Glutamatergic neuron (in vitro differentiated cells): ENCODE measurements around the gene UBN1. TPM values are rescaled to one million over a fixed set of nuclear protein-coding genes. Genes with fewer than 3 reads are reported as not detected.
A peak's percentile ranks its signal among the peaks of the same experiment; 100 is the strongest.

Source experiments
- DNase-seq: peaks from one replicate; pipeline ENCODE4 v3.0.0; 2022
- H3K27ac Mint-ChIP-seq: one replicate; pipeline ENCODE4 v1.8.0; 2020; ENCODE audit warnings: mild to moderate bottlenecking, mixed read lengths, inconsistent platforms; ENCODE audit not compliant: unreplicated experiment
- H3K27me3 Mint-ChIP-seq: one replicate; pipeline ENCODE4 v1.8.0; 2020; ENCODE audit warnings: mild to moderate bottlenecking, moderate library complexity, mixed read lengths, inconsistent platforms; ENCODE audit not compliant: unreplicated experiment
- H3K36me3 Mint-ChIP-seq: one replicate; pipeline ENCODE4 v1.8.0; 2020; ENCODE audit warnings: mild to moderate bottlenecking, mixed read lengths, inconsistent platforms; ENCODE audit not compliant: unreplicated experiment
- H3K4me1 Mint-ChIP-seq: one replicate; pipeline ENCODE4 v1.8.0; 2020; ENCODE audit warnings: mild to moderate bottlenecking, low read depth, mixed read lengths, inconsistent platforms; ENCODE audit not compliant: unreplicated experiment
- H3K4me3 Mint-ChIP-seq: one replicate; pipeline ENCODE4 v1.8.0; 2020; ENCODE audit warnings: mild to moderate bottlenecking, mixed read lengths, inconsistent platforms; ENCODE audit not compliant: unreplicated experiment
- H3K9me3 Mint-ChIP-seq: one replicate; pipeline ENCODE4 v1.8.0; 2020; ENCODE audit warnings: mild to moderate bottlenecking, moderate library complexity, mixed read lengths, inconsistent platforms; ENCODE audit not compliant: unreplicated experiment
- total RNA-seq: library from RNA; stranded (reverse); fragmentation: NEBNext Ultra II Directional; extraction: Animal tissue kit (Norgen Biotek cat#: 25700); gene quantifications from one replicate; pipeline ENCODE4 v1.2.1, GENCODE V29; 2021; ENCODE audit not compliant: unreplicated experiment
- TF ChIP-seq, protein P1 (sequence below): fragments of 200-600 bp; sonication (generic); IDR thresholded peaks from one replicate; pipeline ENCODE4 v1.5.0; 2021; ENCODE audit not compliant: partially characterized antibody, unreplicated experiment

UBN1 gene
- total RNA-seq, 1 donor from 2014 or later: 34.3 TPM

GRCh38 chr16:4880006-4880580, 32.8 kb downstream of the UBN1 start:
- Mint-ChIP-seq H3K27me3 (peaks cover 8% of the 10 kb centered on the region), H3K27ac (no peak overlapping the region), H3K4me1 (peaks cover 2% of the 10 kb centered on the region), H3K36me3 (peaks cover 24% of the 10 kb centered on the region), H3K9me3 (peaks cover 5% of the 10 kb centered on the region), H3K4me3 (no peak overlapping the region)
- DNase-seq: no peak
- TF ChIP-seq, protein P1, sequence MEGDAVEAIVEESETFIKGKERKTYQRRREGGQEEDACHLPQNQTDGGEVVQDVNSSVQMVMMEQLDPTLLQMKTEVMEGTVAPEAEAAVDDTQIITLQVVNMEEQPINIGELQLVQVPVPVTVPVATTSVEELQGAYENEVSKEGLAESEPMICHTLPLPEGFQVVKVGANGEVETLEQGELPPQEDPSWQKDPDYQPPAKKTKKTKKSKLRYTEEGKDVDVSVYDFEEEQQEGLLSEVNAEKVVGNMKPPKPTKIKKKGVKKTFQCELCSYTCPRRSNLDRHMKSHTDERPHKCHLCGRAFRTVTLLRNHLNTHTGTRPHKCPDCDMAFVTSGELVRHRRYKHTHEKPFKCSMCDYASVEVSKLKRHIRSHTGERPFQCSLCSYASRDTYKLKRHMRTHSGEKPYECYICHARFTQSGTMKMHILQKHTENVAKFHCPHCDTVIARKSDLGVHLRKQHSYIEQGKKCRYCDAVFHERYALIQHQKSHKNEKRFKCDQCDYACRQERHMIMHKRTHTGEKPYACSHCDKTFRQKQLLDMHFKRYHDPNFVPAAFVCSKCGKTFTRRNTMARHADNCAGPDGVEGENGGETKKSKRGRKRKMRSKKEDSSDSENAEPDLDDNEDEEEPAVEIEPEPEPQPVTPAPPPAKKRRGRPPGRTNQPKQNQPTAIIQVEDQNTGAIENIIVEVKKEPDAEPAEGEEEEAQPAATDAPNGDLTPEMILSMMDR: no peak

DNA sequence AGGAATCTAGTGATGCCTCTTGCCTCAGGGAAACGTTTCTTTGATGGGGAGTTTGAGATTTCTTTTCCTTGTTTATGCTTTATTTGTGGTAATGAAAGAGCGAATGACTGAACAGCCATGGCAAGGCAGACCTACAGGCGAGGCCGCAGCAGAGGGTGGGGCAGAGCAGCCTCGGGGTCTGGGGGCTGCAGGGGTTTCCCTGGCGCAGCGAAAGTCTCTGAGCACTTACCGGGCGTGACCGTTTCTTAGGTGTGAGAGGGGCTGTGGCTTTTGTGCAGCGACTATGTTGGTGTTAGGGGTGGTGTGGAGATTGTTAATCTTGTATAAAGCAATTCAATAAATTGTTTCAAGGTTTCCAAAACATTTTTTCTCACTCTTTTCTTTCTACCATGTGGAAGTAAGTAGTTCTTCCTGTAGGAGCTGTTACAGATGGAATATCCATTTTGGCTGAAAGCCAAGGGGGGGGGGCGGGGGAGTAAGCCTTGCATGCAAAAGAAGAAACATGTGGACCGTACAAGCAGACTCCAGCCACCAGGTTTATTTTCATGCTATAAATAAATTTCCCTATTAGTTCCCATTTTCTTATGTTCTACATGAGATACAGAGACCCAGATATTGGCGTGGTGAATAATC, 34.8 kb downstream of the UBN1 start:
- no peak for DNase-seq
- Mint-ChIP-seq H3K9me3 (peaks cover 11% of the 10 kb centered on the region), H3K4me3 (no peak overlapping the region), H3K27ac (peak overlapping the region; percentile 14), H3K27me3 (peaks cover 8% of the 10 kb centered on the region), H3K4me1 (peaks cover 13% of the 10 kb centered on the region), H3K36me3 (peaks cover 34% of the 10 kb centered on the region)
- TF ChIP-seq, protein P1: no peak

DNA sequence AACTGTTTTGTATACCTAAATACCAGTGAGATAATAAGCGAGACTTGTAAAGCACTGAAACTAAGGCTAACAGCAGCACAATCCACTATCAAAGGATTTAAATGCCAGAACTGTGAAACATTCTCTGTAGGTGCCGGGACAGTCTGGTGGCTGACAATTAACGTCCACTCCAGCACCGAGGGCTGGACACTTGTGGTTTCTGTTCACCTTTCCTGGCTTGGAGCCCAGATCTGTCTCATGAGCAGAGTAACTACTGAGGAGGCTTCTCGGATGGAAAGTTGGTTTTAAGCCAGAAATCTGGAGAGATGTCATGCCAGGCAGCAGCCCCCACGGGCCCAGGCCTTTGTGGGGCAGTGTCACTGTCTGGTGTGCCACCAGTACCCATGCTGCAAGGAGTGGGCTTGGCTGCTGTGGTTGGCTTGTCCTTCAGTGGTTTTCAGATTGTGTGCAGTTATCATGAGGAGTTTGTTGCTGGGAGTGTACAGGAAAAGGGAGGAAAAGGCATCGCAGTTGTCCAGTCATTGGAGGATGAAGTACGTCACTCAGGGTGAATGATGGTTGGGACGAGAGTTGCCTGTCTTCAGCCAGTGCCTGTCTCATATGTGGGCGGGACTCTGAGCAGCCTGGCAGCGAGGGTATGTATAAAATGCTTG, 35.5 kb downstream of the UBN1 start:
- DNase-seq: no peak
- Mint-ChIP-seq H3K27me3 (peaks cover 4% of the 10 kb centered on the region), H3K4me1 (peaks cover 16% of the 10 kb centered on the region), H3K36me3 (peaks cover 30% of the 10 kb centered on the region), H3K4me3 (no peak overlapping the region), H3K9me3 (peaks cover 12% of the 10 kb centered on the region), H3K27ac (peak overlapping the region; percentile 53)
- TF ChIP-seq, protein P1: no peak

GRCh38 chr16:4883501-4883900, 36.2 kb downstream of the UBN1 start:
- peaks cover 30% of the 10 kb centered on the region for H3K36me3 Mint-ChIP-seq
- peaks cover 4% of the 10 kb centered on the region for H3K27me3 Mint-ChIP-seq
- peaks cover 23% of the 10 kb centered on the region for H3K4me1 Mint-ChIP-seq
- no peak overlapping the region for H3K27ac Mint-ChIP-seq
- TF ChIP-seq, protein P1: no peak
- peaks cover 12% of the 10 kb centered on the region for H3K9me3 Mint-ChIP-seq
- no peak for DNase-seq
- no peak overlapping the region for H3K4me3 Mint-ChIP-seq

DNA sequence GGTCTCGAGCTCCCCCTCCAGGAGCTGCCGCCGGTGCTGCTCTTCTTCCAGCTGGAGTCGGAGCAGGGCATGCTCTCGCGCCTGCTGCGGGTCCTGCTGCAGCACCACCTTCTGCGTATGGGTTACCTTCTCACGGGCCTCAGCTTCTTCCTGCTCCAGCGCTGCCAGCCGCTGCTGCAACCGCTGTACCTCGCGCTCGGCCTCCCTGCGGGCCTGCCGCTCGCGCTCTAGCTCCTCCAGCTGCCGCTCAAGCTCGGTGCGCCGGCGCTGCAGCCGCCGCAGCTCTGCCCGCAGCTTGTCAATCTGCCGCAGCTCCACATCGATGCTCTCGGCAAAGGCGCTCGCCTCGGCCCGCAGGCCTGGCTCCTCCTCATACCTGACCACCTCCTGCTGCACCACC, 36.9 kb downstream of the UBN1 start:
- no peak for DNase-seq
- Mint-ChIP-seq H3K36me3 (peaks cover 30% of the 10 kb centered on the region), H3K27me3 (peaks cover 1% of the 10 kb centered on the region), H3K4me3 (no peak overlapping the region), H3K4me1 (peaks cover 27% of the 10 kb centered on the region), H3K27ac (no peak overlapping the region), H3K9me3 (peaks cover 14% of the 10 kb centered on the region)
- TF ChIP-seq, protein P1: no peak
